Keratinocyte (primary cell): Measurements from ENCODE around the gene LARGE1.

ENCODE experiments used
- CTCF ChIP-seq, 3 experiments: IDR thresholded peaks in 1 of 3; conservative IDR thresholded peaks in 1 of 3; optimal IDR thresholded peaks in 1 of 3; 2 replicates in 2 of 3; 3 replicates in 1 of 3; pipeline versions ENCODE3 to v1.5.1; 2011; ENCODE audit warnings: low read length in 3 of 3, mild to moderate bottlenecking in 3 of 3, moderate library complexity in 2 of 3, control low read depth in 1 of 3, inconsistent platforms in 1 of 3; ENCODE audit not compliant: insufficient read depth in 2 of 3; ENCODE audit errors: extremely low read depth in 1 of 3
- EZH2 ChIP-seq: IDR thresholded peaks from one replicate; pipeline ENCODE4 v1.6.1; 2012; ENCODE audit warnings: inconsistent platforms, mild to moderate bottlenecking, low read length, moderate library complexity

- TF ChIP-seq EZH2 (no peak), CTCF (optimal IDR thresholded peaks at IDR 0.05 in 1 of 3, IDR thresholded peaks at IDR 0.05 in 1 of 3, conservative IDR thresholded peaks at IDR 0.05 in 1 of 3; ENCODE audit: extremely low read depth in 1 of 3, insufficient read depth in 2 of 3, low read length in 3 of 3) (no peak)
Measured at GRCh38 chr22:33793475-33793874, 126.8 kb downstream of the LARGE1 start.
